Pulmonary artery endothelial cell (primary cell): Measurements from ENCODE around the gene GATM. TPM values are rescaled to one million over a fixed set of nuclear protein-coding genes. Genes with fewer than 3 reads are reported as not detected.

Experiments
- DNase-seq: peaks from one replicate; pipeline ENCODE4 v3.0.0-alpha.2; 2011; ENCODE audit warnings: low read depth, low spot score
- total RNA-seq: library from RNA; depleted of rRNA; stranded (reverse); fragments of >200 nt; gene quantifications from 2 replicates; pipeline ENCODE4 v1.2.3, GENCODE V29; 2014

Gene GATM
- total RNA-seq, result 0.46 and 0.53 TPM in 2 replicates

DNA sequence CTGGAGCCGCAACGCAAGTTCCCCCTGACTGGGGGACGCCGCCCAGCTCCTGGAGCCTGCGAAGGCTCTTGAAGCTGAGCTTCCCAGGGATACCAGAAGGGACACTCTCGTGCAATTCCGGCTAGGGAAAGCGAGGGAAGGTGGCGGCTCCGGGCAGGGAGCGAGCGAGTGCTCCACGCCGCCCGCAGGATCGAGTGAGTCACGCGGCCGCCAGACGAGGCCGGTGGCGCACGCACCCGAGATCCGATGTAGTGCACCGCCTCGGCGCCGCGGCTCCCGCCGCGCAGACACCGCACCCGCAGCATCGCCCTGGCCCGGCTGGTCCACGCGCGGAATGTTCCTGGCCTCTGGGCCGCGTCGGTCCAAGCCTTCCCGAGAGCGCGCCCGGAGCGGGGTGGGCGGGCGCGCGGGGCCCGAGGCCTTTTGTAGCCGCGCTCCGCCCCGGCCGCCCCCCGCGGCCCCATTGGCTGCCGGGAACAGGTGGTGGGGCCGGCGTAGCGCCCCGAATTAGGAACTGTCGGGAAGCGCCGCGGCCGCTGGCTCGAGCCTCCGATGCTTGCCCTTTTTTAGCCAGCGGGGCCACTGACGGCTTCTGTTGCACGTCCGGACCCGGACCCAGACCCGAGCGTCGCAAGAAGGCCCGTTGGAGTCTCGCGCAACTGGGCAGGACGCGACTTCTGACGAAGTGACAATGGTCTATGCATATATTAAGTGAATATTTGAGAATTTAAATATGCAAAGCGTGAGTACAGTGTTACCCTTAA is at the start of gene GATM:
Gene GATM (minus strand): TSS at position 396 of the 764 bp plus-strand sequence. CDS start 91 bp downstream, at position 305.
- no peak for DNase-seq

DNA sequence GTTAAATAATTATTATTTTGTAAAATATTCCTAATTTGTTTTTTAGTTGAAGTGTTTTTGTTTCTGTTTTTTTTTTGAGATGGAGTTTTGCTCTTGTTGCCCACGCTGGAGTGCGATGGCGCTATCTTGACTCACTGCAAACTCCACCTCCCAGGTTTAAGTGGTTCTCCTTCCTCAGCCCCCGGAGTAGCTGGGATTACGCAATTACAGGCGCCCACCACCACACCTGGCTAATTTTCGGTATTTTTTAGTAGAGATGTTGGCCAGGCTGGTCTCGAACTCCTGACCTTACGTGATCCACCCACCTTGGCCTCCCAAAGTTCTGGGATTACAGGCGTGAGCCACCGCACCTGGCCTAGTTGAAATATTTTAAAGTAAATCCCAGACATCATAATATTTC is 48.7 kb upstream of the GATM start:
- DNase-seq, result no peak

- DNase-seq, result no peak
Observed at GRCh38 chr15:45425135-45425534, 46.8 kb upstream of the GATM start.

DNA sequence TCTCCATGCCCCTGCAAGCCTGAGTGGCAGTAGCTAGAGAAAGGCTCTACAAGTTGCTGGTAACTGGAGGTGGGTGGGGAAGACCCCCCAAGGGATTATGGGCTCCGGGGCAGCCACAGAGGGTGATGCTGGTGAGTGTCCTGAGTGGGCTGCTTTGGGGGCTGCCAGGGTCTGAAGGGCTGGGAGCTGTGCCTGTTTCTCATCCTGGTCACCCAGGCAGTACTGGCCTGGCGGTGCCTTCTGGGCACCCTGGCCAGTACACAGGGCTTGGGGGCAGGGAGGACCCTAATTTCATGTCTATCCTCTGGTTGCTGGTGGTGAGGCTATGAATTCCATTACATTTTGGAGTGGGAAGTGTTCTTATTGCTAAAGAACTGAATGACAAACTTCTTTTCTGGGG is 46.1 kb upstream of the GATM start:
- no peak for DNase-seq

- DNase-seq, result no peak
Observed at GRCh38 chr15:45417303-45417950, 39.1 kb upstream of the GATM start.

GRCh38 chr15:45414215-45414885 is 36.0 kb upstream of the GATM start:
- no peak for DNase-seq

- no peak for DNase-seq
Observed at GRCh38 chr15:45409596-45409995, 31.3 kb upstream of the GATM start.

- DNase-seq, result no peak
Observed at GRCh38 chr15:45407786-45408185, 29.4 kb upstream of the GATM start.

- DNase-seq, result no peak
Observed at GRCh38 chr15:45402955-45403877, 24.9 kb upstream of the GATM start.

GRCh38 chr15:45402162-45402954 is 24.0 kb upstream of the GATM start:
- DNase-seq, result peak; percentile 95

GRCh38 chr15:45401665-45402161 is 23.4 kb upstream of the GATM start:
- DNase-seq, result no peak

DNA sequence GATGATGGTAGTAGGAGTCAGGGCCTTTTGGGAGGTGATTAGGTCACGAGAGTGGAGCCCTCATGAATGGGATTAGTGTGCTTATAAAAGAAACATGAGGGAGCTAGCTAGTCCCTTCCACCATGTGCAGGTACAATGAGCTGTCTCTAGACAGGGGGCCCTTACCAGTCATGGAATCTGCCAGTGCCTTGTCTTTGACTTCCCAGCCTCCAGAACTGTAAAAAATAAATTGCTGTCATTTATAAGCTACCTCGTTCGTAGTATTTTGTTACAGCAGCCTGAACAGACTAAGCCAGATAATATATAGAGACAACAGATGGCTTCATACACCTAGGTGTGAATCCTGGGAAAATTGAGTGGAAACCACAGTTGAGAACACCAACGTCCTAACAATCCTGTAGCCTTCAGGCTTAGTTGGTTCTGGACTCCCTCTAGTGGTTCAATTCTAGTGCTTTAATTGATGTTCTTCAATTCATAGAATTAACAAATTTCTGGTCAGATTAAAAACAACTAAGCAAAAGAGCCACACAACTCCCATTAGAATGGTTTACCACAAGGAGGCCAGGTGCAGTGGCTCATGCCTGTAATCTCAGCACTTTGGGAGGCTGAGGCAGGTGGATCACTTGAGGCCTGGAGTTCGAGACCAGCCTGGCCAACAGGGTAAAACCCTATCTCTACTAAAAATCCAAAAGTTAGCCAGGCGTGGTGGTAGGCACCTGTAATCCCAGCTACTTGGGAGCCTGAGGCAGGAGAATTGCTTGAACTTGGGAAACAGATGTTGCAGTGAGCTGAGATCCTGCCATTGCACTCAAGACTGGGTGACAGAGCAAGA is 21.3 kb upstream of the GATM start:
- DNase-seq, result no peak

DNA sequence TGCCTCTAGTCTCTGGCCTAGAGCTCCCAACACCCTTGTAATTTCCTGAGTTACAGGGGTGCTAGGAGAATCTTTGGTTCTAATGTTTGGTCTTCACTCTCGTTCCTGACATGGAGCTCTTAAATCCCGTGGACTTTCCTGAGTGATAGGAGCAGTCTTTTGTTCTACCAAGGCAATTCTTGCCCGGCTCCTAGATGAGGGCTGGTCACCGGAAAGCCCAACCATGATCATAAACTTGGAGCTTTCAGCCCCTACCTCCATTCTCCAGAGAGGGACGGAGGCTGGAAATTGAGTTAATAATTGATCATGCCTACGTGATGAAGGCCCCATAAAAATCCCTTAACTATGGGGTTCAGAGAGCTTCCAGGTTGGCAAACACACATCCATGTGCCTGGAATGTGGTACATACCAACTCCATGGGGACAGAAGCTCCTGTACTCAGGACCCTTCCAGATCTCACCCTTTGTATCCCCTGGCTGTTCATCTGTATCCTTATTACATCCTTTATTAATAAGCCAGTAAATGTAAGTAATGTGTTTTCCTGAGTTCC is 18.8 kb upstream of the GATM start:
- no peak for DNase-seq

DNA sequence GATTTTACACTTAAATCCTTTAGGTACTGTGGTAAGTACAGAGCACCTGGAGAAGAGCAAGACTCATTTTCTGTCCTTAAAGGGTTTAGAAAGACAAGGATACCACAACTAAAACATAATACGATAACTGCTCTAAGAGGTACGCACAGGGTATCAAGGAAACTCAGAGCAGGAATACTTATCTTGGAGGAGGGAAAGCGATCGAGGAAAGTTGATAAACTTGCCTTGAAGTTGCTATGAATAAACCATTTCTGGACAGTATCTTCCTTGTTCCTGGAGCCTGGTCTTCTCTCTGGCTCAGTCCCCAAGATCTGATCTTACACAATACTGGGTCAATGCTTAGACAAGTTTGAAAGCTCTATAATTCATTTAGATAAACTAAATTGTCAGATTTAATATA is 17.6 kb upstream of the GATM start:
- DNase-seq, result no peak

GRCh38 chr15:45394681-45395080 is 16.3 kb upstream of the GATM start:
- no peak for DNase-seq

- no peak for DNase-seq
Observed at GRCh38 chr15:45393851-45394250, 15.5 kb upstream of the GATM start.

DNA sequence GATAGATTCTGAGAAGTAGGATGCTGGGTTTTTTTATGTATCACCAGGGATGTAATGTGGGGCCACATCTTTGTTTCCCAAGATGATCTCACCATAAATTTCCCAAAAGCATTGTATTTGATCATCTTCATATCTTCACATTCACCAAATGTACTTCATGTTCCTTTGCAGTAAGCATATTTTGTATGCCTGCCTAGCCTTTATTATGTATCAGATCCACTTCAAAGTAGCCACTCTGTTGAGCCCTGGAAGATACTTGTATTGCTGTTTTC is 14.2 kb upstream of the GATM start:
- DNase-seq, result no peak

GRCh38 chr15:45391746-45392583 is 13.6 kb upstream of the GATM start:
- no peak for DNase-seq

DNA sequence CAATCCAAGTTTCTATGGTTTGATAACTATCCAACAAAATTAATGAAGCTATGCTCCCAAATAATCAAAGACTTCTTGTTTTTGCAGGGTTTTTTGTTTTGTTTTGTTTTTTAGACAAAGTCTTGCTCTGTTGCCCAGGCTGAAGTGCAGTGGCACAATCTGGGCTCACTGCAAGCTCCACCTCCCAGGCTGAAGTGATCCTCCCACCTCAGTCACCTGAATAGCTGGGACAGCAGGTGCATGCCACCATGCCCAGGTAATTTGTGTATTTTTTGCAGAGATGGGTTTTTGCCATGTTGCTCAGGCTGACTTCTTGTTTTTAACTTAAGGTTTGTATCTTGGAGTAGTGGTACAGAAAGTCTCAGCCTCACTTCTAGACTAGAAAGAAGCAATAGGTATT is 11.0 kb upstream of the GATM start:
- DNase-seq, result no peak
